CD14-positive monocyte (primary cell): Measurements from ENCODE around the gene RNF121. TPM values are rescaled to one million over a fixed set of nuclear protein-coding genes. Genes with fewer than 3 reads are reported as not detected.

Experiments
- DNase-seq, 3 donors: peaks; one replicate each; pipeline ENCODE4 v3.0.0-alpha.2; 2011 to 2022
- H2AFZ ChIP-seq: 2 replicates; pipeline ENCODE4 v1.6.0; 2012; ENCODE audit warnings: mild to moderate bottlenecking, low read depth, low read length, inconsistent platforms; ENCODE audit not compliant: insufficient read depth, poor library complexity, severe bottlenecking
- H3K27ac ChIP-seq, 2 donors: 1 replicate in 1 of 2; 2 replicates in 1 of 2; pipeline ENCODE4 v1.5.1; 2012 to 2013; ENCODE audit warnings: low read length in 2 of 2, control low read depth in 1 of 2, inconsistent platforms in 1 of 2, low read depth in 1 of 2, mild to moderate bottlenecking in 1 of 2
- H3K27me3 ChIP-seq, 2 donors: one replicate each; pipeline versions ENCODE4 v1.6.0 to v1.6.1; 2011 to 2013; ENCODE audit warnings: low read length in 2 of 2; ENCODE audit not compliant: control insufficient read depth in 2 of 2, insufficient read depth in 2 of 2
- H3K36me3 ChIP-seq, 2 donors: replicated peaks in 1 of 2; 1 replicate in 1 of 2; 2 replicates in 1 of 2; pipeline versions ENCODE4 v1.5.1 to v1.6.1; 2012 to 2013; ENCODE audit warnings: low read length in 2 of 2, control low read depth in 1 of 2, inconsistent platforms in 1 of 2, mild to moderate bottlenecking in 1 of 2; ENCODE audit not compliant: insufficient read depth in 2 of 2, control insufficient read depth in 1 of 2
- H3K4me1 ChIP-seq, 2 donors: 1 replicate in 1 of 2; 2 replicates in 1 of 2; pipeline versions ENCODE4 v1.5.1 to v1.6.1; 2012 to 2013; ENCODE audit warnings: low read length in 2 of 2, control low read depth in 1 of 2, inconsistent platforms in 1 of 2, mild to moderate bottlenecking in 1 of 2, moderate library complexity in 1 of 2; ENCODE audit not compliant: insufficient read depth in 2 of 2, control insufficient read depth in 1 of 2
- H3K4me2 ChIP-seq: replicated peaks from 2 replicates; pipeline ENCODE3; 2012; ENCODE audit warnings: low read length, moderate library complexity, mild to moderate bottlenecking; ENCODE audit not compliant: poor library complexity, severe bottlenecking; ENCODE audit errors: extremely low read depth
- H3K4me3 ChIP-seq, 3 experiments: fragments of 200-600 bp in 1 of 3; sonication (generic) in 1 of 3; replicated peaks in 1 of 3; 1 replicate in 2 of 3; 2 replicates in 1 of 3; pipeline ENCODE4 v1.5.1; 2011 to 2013; ENCODE audit warnings: low read length in 3 of 3, mild to moderate bottlenecking in 3 of 3, control low read depth in 2 of 3, low read depth in 2 of 3, inconsistent platforms in 1 of 3, moderate library complexity in 1 of 3
- H3K79me2 ChIP-seq: 2 replicates; pipeline ENCODE4 v1.6.0; 2012; ENCODE audit warnings: mild to moderate bottlenecking, control low read depth, inconsistent platforms, low read length, moderate library complexity; ENCODE audit not compliant: insufficient read depth
- H3K9ac ChIP-seq: 2 replicates; pipeline ENCODE4 v1.6.0; 2017; ENCODE audit warnings: low read length, mild to moderate bottlenecking; ENCODE audit not compliant: insufficient read depth, poor library complexity, severe bottlenecking
- H3K9me3 ChIP-seq, 2 donors: replicated peaks in 1 of 2; 1 replicate in 1 of 2; 2 replicates in 1 of 2; pipeline versions ENCODE4 v1.5.1 to v1.6.1; 2012 to 2013; ENCODE audit warnings: low read length in 2 of 2, control low read depth in 1 of 2; ENCODE audit not compliant: control insufficient read depth in 1 of 2, insufficient read depth in 1 of 2
- H4K20me1 ChIP-seq: 2 replicates; pipeline ENCODE4 v1.6.0; 2012; ENCODE audit warnings: mild to moderate bottlenecking, low read length, control low read depth, moderate library complexity; ENCODE audit not compliant: insufficient read depth
- H3K27ac Mint-ChIP-seq, 7 donors: one replicate each; pipeline ENCODE4 v1.8.0; 2020; ENCODE audit warnings: mild to moderate bottlenecking in 7 of 7, mixed read lengths in 7 of 7, moderate library complexity in 6 of 7, inconsistent platforms in 2 of 7
- H3K27me3 Mint-ChIP-seq, 3 donors: one replicate each; pipeline ENCODE4 v1.8.0; 2021 to 2022; ENCODE audit warnings: low read depth in 3 of 3, mild to moderate bottlenecking in 3 of 3, mixed read lengths in 3 of 3, moderate library complexity in 3 of 3, inconsistent platforms in 1 of 3
- H3K36me3 Mint-ChIP-seq, 2 donors: one replicate each; pipeline ENCODE4 v1.8.0; 2020; ENCODE audit warnings: mixed read lengths in 2 of 2, inconsistent platforms in 1 of 2, mild to moderate bottlenecking in 1 of 2
- H3K4me1 Mint-ChIP-seq: one replicate; pipeline ENCODE4 v1.8.0; 2020; ENCODE audit warnings: mild to moderate bottlenecking, mixed read lengths
- H3K4me3 Mint-ChIP-seq, 2 donors: one replicate each; pipeline ENCODE4 v1.8.0; 2020; ENCODE audit warnings: mild to moderate bottlenecking in 2 of 2, mixed read lengths in 2 of 2, moderate library complexity in 1 of 2
- H3K9me3 Mint-ChIP-seq, 7 donors: one replicate each; pipeline ENCODE4 v1.8.0; 2020 to 2022; ENCODE audit warnings: mixed read lengths in 7 of 7, mild to moderate bottlenecking in 6 of 7, moderate library complexity in 6 of 7, inconsistent platforms in 2 of 7
- CTCF ChIP-seq: fragments of 200-600 bp; IDR thresholded peaks from one replicate; pipeline ENCODE4 v1.8.0; 2022; ENCODE audit warnings: antibody characterized with exemption, mild to moderate bottlenecking
- WGBS: methylation state at CpG from one replicate; pipeline ENCODE4 v1.1.5; 2013; ENCODE audit warnings: missing lambda C conversion rate; ENCODE audit not compliant: insufficient coverage; 5-methylcytosine and 5-hydroxymethylcytosine counted together
- intact Hi-C, 2 donors: fragments of 100-400 bp; cut with micrococcal nuclease; formaldehyde crosslinking; loops; one replicate each; pipeline versions ENCODE4 v1.15.0 to v1.15.1; 2023
- polyA plus RNA-seq, 3 donors: library from polyadenylated mRNA; depleted of rRNA in 1 of 3; unstranded in 2 of 3; stranded (reverse) in 1 of 3; fragments of 300-500 nt in 2 of 3; fragments of >200 nt in 1 of 3; fragmentation: Illumina TruSeq in 2 of 3; gene quantifications; 1 replicate in 2 of 3; 2 replicates in 1 of 3; pipeline ENCODE4 v1.2.3, GENCODE V29; 2012 to 2021

RNF121 gene
- polyA plus RNA-seq, 3 donors, result 7.7 to 25.2 (median 9.2) TPM

- no peak for TF ChIP-seq CTCF
- H2AFZ ChIP-seq, result no peak overlapping the region
- H3K4me3 Mint-ChIP-seq, result no peak overlapping the region
These were observed 77.7 kb downstream of the RNF121 start for GRCh38 chr11:72006309-72007088.

GRCh38 chr11:72007089-72007476, 78.2 kb downstream of the RNF121 start:
- peak overlapping the region in 5 of 7 donors; percentile 7 to 55 (median 41) for H3K27ac Mint-ChIP-seq
- peaks cover 94 to 97% of the 10 kb centered on the region in 2 donors for H3K36me3 Mint-ChIP-seq

More at GRCh38 chr11:72006309-72007088, 77.7 kb downstream of the RNF121 start:
- Histone ChIP-seq H3K4me3 (no peak overlapping the region), H3K79me2 (peaks cover 3% of the 10 kb centered on the region), H3K36me3 (peaks cover 99 to 100% of the 10 kb centered on the region in 2 donors), H3K27ac (no peak overlapping the region), H3K9me3 (no peaks in the 10 kb centered on the region), H3K9ac (no peak overlapping the region), H4K20me1 (peaks cover 60% of the 10 kb centered on the region), H3K27me3 (no peaks in the 10 kb centered on the region), H3K4me2 (no peak overlapping the region), H3K4me1 (no peaks in the 10 kb centered on the region)
- intact Hi-C loops, result no loop called here
- Mint-ChIP-seq H3K27ac (peak overlapping the region in 4 of 7 donors; percentile 41 to 79 (median 67)), H3K9me3 (peaks cover 0 to 1% (median 0%) of the 10 kb centered on the region in 7 donors), H3K27me3 (no peaks in the 10 kb centered on the region), H3K36me3 (peaks cover 96 to 97% of the 10 kb centered on the region in 2 donors), H3K4me1 (no peaks in the 10 kb centered on the region)
- DNase-seq, result no peak
- WGBS, result 99% methylated on average over 6 of the region's 8 CpGs

More at GRCh38 chr11:72007089-72007476, 78.2 kb downstream of the RNF121 start:
- Mint-ChIP-seq H3K4me3 (no peak overlapping the region), H3K4me1 (no peaks in the 10 kb centered on the region), H3K27me3 (no peaks in the 10 kb centered on the region), H3K9me3 (peaks cover 0 to 2% (median 0%) of the 10 kb centered on the region in 7 donors)
- peaks cover 99 to 100% of the 10 kb centered on the region in 2 donors for H3K36me3 ChIP-seq
- DNase-seq, result no peak
- no peak overlapping the region for H3K27ac ChIP-seq
- peaks cover 3% of the 10 kb centered on the region for H3K79me2 ChIP-seq
- 94% methylated on average over 10 of the region's 15 CpGs for WGBS
- no peak overlapping the region for H2AFZ ChIP-seq
- intact Hi-C loops, result no loop called here
- no peaks in the 10 kb centered on the region for H3K9me3 ChIP-seq
- no peak overlapping the region for H3K4me2 ChIP-seq
- H4K20me1 ChIP-seq, result peaks cover 61% of the 10 kb centered on the region
- H3K4me1 ChIP-seq, result no peaks in the 10 kb centered on the region
- H3K27me3 ChIP-seq, result no peaks in the 10 kb centered on the region
- no peak overlapping the region for H3K4me3 ChIP-seq
- H3K9ac ChIP-seq, result no peak overlapping the region
- no peak for TF ChIP-seq CTCF
